Stimulated activated CD4-positive, alpha-beta T cell treated with anti-CD3 and anti-CD28 coated beads, Interleukin-4, amount 100 ng/mL, for 4 hours (primary cell): ENCODE measurements around the gene PIGN.
"Not testable (repeated sequence)": the region's sequence is repeated elsewhere in the genome, so short reads cannot be mapped to it uniquely, and the experiment has no call there.

ENCODE experiments used
- DNase-seq, 2 experiments: peaks; one replicate each; pipeline ENCODE4 v3.0.0-alpha.2; 2020

Gene PIGN

GRCh38 chr18:62045316-62045715 is 141.5 kb downstream of the PIGN start:
- DNase-seq, result no peak

GRCh38 chr18:62044490-62045000 is 142.3 kb downstream of the PIGN start:
- DNase-seq, result no peak

DNA sequence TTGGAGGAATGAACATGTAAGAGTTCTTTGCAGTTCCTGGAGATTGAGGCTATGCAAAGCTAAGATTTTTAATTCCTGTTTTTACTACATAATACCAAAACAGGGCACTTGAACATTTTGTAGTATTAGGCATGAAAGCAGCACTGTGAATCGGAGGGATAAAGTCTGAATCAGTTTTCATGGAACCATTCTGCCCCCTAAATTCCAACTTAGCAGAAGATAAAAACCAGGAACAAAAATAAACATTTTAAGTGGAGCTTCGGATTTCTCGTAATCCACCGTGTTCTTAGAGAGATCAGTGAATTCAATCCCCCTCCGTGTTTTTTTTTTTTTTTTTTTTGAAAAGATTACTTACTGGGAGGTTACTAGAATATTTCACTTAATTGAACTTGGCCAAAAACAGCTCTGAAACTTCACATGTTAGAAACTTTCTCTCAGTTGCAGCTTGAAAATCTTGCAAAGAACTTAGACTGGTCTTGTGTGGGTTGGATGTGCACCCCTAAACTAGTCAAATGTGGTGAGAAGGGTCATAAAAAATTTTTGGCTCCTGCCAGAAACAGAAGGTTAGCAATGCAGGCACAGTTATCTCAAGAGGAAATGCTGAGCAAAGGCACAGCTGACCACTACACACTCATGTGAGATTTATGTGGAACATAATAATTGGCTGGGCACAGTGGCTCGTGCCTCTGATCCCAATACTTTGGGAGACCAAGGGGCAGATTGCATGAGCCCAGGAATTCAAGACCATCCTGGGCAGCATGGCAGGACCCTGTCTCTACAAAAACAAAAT is 148.7 kb downstream of the PIGN start:
- DNase-seq, result no peak

GRCh38 chr18:62037012-62037742 is 149.7 kb downstream of the PIGN start:
- no peak for DNase-seq

GRCh38 chr18:62034286-62034685 is 152.6 kb downstream of the PIGN start:
- not testable (repeated sequence) for DNase-seq

DNA sequence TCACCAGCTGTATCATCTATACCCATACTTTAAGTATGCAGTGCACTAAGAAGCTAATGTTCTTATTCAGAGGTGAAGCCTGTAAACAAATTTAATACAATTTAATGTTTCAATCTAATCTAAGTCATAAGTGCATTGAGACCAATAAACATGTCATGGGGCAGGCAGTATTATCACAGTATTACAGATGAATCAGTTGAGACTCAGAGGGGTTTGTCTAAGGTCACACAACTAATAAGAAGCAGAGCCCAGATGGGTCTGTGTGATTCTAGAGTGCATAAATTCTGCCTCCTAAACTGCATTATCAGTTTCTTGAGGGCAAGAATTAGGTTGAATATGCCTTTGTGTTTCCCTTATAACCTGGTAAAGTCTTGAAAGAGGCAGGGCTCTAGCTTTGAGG is 153.1 kb downstream of the PIGN start:
- DNase-seq, result no peak

GRCh38 chr18:62033207-62033606 is 153.6 kb downstream of the PIGN start:
- no peak for DNase-seq

DNA sequence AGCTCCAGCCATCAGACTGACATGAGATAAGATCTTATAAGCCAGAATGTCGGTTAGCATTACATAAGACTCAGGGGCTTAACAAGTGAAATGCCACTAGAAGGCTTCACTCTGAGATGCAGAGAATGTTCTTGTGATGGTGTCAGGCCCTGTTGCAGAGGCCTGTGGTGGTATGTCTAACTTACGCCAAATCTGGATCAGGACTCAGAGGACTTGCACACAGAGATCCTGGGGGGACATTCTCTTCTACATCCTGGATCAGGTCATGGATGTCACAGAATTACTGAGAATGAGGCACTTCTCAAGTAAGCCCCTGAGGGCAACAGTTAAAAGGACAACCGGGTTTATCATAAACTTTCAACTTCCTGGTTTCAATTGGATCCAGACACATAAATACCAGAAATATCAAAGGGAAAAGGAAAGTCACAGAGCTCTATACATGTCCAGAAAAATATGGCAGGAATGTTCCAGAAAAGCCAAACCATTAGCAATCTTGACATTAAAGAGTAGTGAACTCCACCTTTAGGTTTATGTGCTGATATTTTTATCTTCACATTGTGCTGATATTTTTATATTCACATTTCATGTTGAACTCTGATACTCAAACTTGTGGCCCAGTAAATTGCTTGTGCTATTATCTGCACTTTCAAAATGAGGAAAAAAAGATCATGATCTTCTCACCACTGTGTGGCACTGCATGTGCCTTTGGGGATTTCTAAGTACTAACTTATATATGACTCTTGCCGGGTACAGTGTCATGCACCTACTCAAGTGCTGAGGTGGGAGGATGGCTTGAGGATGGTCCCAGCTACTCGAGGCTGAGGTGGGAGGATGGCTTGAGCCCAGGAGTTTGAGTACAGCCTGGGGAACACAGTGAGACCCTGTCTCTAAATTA is 156.5 kb downstream of the PIGN start:
- DNase-seq, result no peak

DNA sequence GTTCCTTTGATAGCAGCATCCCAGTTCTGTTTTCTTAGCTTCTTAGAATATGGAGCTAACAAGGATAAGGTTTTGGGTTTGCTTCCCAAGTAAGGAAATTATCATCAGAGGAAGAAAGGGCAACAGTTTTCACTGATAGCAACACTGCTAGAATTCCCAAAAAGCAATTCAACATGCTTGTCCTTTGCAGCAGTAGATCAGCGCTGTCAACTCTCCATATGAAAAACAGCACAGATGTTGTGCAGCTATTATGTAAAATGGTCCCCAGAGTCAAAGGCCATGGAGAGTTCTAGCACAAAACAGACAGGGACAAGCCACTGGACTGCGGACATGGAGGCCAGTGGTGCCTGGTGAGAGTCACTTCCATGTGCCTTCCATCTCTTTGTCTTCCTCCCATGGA is 158.1 kb downstream of the PIGN start:
- no peak for DNase-seq

DNA sequence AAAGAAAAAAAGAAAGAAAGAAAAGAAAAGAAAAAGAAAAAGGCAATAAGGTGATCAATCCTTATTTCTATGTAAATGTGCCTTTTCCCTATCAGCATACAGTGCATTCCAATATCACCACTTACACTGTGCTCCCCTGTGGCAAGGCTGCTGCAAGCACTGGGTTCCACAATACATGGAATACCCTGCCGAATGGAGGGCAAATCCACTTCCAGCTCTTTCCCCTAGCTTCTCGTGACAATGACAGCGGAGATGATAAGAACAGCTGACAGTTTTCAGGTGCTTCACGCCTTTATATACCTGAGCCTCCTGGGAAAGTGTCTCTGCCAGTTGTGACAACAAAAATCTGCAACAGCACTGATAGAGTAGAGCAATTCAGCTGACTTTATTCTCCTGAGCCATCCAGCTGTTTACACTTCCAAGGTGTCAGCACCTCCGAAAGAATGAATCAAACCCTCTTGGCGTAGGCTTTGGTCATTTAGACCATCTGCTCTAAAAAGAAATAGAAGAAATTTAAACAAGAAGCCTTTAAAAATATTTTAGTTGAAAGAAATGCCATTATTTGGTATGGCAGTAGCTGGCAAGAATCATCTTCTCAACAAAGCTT is 158.8 kb downstream of the PIGN start:
- DNase-seq, result no peak

GRCh38 chr18:62026586-62026985 is 160.3 kb downstream of the PIGN start:
- DNase-seq, result no peak

GRCh38 chr18:62024983-62025382 is 161.9 kb downstream of the PIGN start:
- no peak for DNase-seq

- no peak for DNase-seq
These were observed 163.3 kb downstream of the PIGN start for GRCh38 chr18:62023536-62023935.

DNA sequence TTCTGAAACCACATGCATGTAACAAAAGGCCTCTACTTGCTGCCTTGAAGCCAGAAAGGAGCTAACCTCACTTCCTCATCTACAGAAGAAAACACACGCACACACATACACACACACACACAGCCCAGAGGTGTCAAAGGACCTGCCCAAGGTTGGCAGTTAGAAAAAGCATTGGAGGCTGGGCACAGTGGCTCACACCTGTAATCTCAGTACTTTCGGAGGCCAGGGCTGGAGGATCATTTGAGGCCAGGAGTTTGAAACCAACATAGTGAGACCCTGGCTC is 168.2 kb downstream of the PIGN start:
- no peak for DNase-seq

- DNase-seq, result no peak
These were observed 168.7 kb downstream of the PIGN start for GRCh38 chr18:62018034-62018758.

DNA sequence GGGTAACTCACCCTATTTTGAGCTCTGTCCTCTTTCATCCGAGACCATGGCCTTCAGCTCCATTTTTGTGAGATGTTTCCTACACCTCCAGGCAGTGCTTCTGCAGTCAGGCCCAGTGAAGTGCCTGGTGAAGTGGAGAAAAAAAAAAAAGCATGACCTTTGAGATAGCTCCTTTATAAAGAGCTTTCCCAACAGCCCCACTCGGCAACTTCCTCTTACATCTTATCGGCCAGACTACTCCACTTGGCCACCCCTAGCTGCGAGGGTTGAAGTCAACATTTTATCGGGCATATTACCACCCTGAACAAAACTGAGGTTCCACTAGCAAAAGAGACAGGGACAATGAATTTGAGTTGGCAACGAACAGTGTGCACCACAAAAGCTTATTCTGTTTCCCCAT is 169.2 kb downstream of the PIGN start:
- DNase-seq, result no peak

- DNase-seq, result no peak
These were observed 175.4 kb downstream of the PIGN start for GRCh38 chr18:62011416-62011815.

- DNase-seq, result no peak
These were observed 177.3 kb downstream of the PIGN start for GRCh38 chr18:62009521-62009920.

DNA sequence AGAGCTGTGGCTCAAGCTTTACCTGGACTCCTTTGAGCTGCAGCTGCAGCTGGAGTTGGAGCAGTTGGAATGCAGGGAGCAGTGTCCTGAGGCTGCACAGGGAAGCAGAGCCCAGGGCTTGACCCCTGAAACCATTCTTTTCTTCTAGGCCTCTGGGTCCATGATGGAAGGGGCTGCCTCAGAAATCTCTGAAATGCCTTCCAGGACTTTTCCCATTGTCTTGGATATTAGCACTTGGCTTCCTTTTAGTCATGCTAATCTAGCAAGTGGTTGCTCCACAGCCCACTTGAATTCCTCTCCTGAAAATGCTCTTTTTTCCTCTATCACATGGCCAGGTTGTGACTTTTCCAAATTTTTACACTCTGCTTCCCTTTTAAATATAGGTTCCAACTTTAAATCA is 185.5 kb downstream of the PIGN start:
- DNase-seq, result no peak

- no peak for DNase-seq
These were observed 187.9 kb downstream of the PIGN start for GRCh38 chr18:61998957-61999356.

- no peak for DNase-seq
These were observed 188.5 kb downstream of the PIGN start for GRCh38 chr18:61998335-61998734.

- DNase-seq, result no peak
These were observed 191.2 kb downstream of the PIGN start for GRCh38 chr18:61995618-61996017.
